Neural cell (in vitro differentiated cells): ENCODE data around the gene KRT12. TPM values are rescaled to one million over a fixed set of nuclear protein-coding genes. Genes with fewer than 3 reads are reported as not detected.

Experiments used
- H2AFZ ChIP-seq: fragments of 200-600, 300-800 bp; sonication (generic), shearing (Covaris generic); 2 replicates; pipeline ENCODE4 v1.6.0; 2014; ENCODE audit warnings: low read depth, mild to moderate bottlenecking, antibody characterized with exemption, low read length, moderate library complexity
- H3F3A ChIP-seq: fragments of 200-600 bp; shearing (Covaris generic); 2 replicates; pipeline ENCODE4 v1.6.1; 2016; ENCODE audit warnings: mild to moderate bottlenecking, moderate library complexity, mixed read lengths, antibody characterized with exemption, low read length; ENCODE audit not compliant: insufficient read depth, poor library complexity, severe bottlenecking
- H3K27ac ChIP-seq: fragments of 200-600, 300-800 bp; sonication (generic), shearing (Covaris generic); 2 replicates; pipeline ENCODE4 v1.5.1; 2014; ENCODE audit warnings: mild to moderate bottlenecking, low read length, moderate library complexity
- H3K27me3 ChIP-seq: fragments of 300-800, 200-600 bp; sonication (generic), shearing (Covaris generic); 2 replicates; pipeline ENCODE4 v1.6.0; 2014; ENCODE audit warnings: mild to moderate bottlenecking, low read depth, low read length, moderate library complexity; ENCODE audit not compliant: insufficient read depth
- H3K36me3 ChIP-seq: fragments of 300-800, 200-600 bp; sonication (generic), shearing (Covaris generic); 2 replicates; pipeline ENCODE4 v1.5.1; 2014; ENCODE audit warnings: mild to moderate bottlenecking, antibody characterized with exemption, low read length, moderate library complexity; ENCODE audit not compliant: insufficient read depth
- H3K4me2 ChIP-seq: fragments of 300-800, 200-600 bp; sonication (generic), shearing (Covaris generic); 2 replicates; pipeline ENCODE4 v1.6.0; 2014; ENCODE audit warnings: mild to moderate bottlenecking, low read length
- H3K4me3 ChIP-seq: fragments of 300-800, 200-600 bp; sonication (generic), shearing (Covaris generic); 2 replicates; pipeline ENCODE4 v1.5.1; 2014; ENCODE audit warnings: mild to moderate bottlenecking, low read length, moderate library complexity
- H3K79me2 ChIP-seq: fragments of 200-600 bp; shearing (Covaris generic); replicated peaks from 2 replicates; pipeline ENCODE4 v1.6.0; 2014; ENCODE audit warnings: mild to moderate bottlenecking, low read length, moderate library complexity; ENCODE audit not compliant: insufficient read depth
- H3K9ac ChIP-seq: fragments of 300-800, 200-600 bp; sonication (generic), shearing (Covaris generic); 2 replicates; pipeline ENCODE4 v1.6.1; 2016; ENCODE audit warnings: mild to moderate bottlenecking, low read length, mixed read lengths
- H3K9me2 ChIP-seq: fragments of 200-600 bp; shearing (Covaris generic); 2 replicates; pipeline ENCODE4 v1.6.1; 2016; ENCODE audit warnings: mild to moderate bottlenecking, low read length, mixed read lengths; ENCODE audit not compliant: insufficient read depth
- H3K9me3 ChIP-seq: fragments of 200-600, 300-800 bp; sonication (generic), shearing (Covaris generic); 2 replicates; pipeline ENCODE4 v1.6.1; 2016; ENCODE audit warnings: mild to moderate bottlenecking, mixed run types, low read length, moderate library complexity, mixed read lengths
- H4K20me1 ChIP-seq: fragments of 200-600 bp; shearing (Covaris generic); 2 replicates; pipeline ENCODE4 v1.6.1; 2016; ENCODE audit warnings: mild to moderate bottlenecking, mixed run types; ENCODE audit not compliant: insufficient read depth
- EP300 ChIP-seq: fragments of 450-650 bp; conservative IDR thresholded peaks from 2 replicates; pipeline ENCODE4 v1.6.1; 2014; ENCODE audit warnings: antibody characterized with exemption, mild to moderate bottlenecking, moderate library complexity; ENCODE audit not compliant: poor library complexity, severe bottlenecking
- EZH2 ChIP-seq: fragments of 200-600, 300-800 bp; shearing (Covaris generic), sonication (generic); IDR thresholded peaks from 2 replicates; pipeline ENCODE4 v1.6.1; 2014; ENCODE audit warnings: antibody characterized with exemption, low read length, borderline replicate concordance, mild to moderate bottlenecking; ENCODE audit not compliant: insufficient read depth, poor library complexity, severe bottlenecking
- MXI1 ChIP-seq: fragments of 450-650 bp; conservative IDR thresholded peaks from 2 replicates; pipeline ENCODE4 v1.6.1; 2014; ENCODE audit warnings: antibody characterized with exemption, mild to moderate bottlenecking; ENCODE audit not compliant: poor library complexity, severe bottlenecking
- POLR2AphosphoS5 ChIP-seq: IDR thresholded peaks from 2 replicates; pipeline ENCODE4 v1.6.1; 2012
- RAD21 ChIP-seq: fragments of 450-650 bp; conservative IDR thresholded peaks from 2 replicates; pipeline ENCODE4 v1.6.1; 2014; ENCODE audit warnings: antibody characterized with exemption, mild to moderate bottlenecking, moderate library complexity
- SMC3 ChIP-seq: fragments of 450-650 bp; conservative IDR thresholded peaks from 2 replicates; pipeline ENCODE4 v1.6.1; 2014; ENCODE audit warnings: antibody characterized with exemption, mild to moderate bottlenecking, moderate library complexity; ENCODE audit not compliant: poor library complexity
- TAF1 ChIP-seq: IDR thresholded peaks from 2 replicates; pipeline ENCODE4 v1.6.1; 2012; ENCODE audit warnings: low read depth
- polyA plus RNA-seq: library from polyadenylated mRNA; depleted of rRNA; stranded (reverse); fragments of >200 nt; gene quantifications from 2 replicates; pipeline ENCODE4 v1.2.3, GENCODE V29; 2014
- TF ChIP-seq, protein P1 (sequence below): IDR thresholded peaks from 2 replicates; pipeline ENCODE4 v1.6.1; 2012; ENCODE audit warnings: borderline replicate concordance
- TF ChIP-seq, protein P2 (sequence below): fragments of 450-650 bp; IDR thresholded peaks from 2 replicates; pipeline ENCODE4 v1.5.1; 2014; ENCODE audit warnings: antibody characterized with exemption, mild to moderate bottlenecking, moderate library complexity; ENCODE audit not compliant: poor library complexity, severe bottlenecking

KRT12 gene
- polyA plus RNA-seq, 1 donor from 2014 or later = not detected

DNA sequence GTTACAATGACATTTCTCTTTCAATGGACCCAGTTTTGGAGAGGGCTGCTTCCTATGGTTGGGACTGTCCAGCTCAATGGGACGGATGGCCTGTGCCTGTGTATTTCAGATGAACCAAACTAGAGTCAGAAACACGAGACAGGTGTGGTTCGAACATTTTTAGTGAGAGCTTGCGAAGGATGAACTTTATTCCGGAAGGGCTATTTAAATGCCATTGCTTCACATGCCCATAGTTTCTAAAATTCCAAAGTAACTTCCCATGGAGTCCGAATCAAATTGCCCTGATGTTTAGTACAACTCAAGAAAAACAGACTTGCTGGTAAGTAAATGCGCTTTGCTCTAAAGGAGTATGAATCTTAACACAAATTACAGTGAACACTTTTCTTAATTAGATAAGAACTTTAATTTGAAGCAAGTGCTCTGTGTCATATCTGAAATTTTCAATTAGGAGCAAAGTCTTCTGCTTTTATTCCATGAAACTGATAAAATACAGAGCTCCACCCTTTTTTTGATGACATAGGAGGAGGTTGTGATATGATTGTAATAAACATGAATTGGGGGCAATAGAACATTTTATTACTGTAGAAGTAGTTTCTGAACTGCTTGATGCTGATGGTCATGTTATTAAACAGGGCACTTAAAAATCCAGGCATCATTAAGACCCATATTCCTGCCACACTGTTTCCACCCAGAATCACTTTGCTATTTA lies 16.8 kb upstream of the KRT12 start:
- H3F3A ChIP-seq = no peaks in the 10 kb centered on the region
- H3K36me3 ChIP-seq = no peaks in the 10 kb centered on the region
- H3K27me3 ChIP-seq = no peaks in the 10 kb centered on the region
- H3K9me3 ChIP-seq = no peaks in the 10 kb centered on the region
- no peaks in the 10 kb centered on the region for H3K79me2 ChIP-seq
- TF ChIP-seq, protein P1, sequence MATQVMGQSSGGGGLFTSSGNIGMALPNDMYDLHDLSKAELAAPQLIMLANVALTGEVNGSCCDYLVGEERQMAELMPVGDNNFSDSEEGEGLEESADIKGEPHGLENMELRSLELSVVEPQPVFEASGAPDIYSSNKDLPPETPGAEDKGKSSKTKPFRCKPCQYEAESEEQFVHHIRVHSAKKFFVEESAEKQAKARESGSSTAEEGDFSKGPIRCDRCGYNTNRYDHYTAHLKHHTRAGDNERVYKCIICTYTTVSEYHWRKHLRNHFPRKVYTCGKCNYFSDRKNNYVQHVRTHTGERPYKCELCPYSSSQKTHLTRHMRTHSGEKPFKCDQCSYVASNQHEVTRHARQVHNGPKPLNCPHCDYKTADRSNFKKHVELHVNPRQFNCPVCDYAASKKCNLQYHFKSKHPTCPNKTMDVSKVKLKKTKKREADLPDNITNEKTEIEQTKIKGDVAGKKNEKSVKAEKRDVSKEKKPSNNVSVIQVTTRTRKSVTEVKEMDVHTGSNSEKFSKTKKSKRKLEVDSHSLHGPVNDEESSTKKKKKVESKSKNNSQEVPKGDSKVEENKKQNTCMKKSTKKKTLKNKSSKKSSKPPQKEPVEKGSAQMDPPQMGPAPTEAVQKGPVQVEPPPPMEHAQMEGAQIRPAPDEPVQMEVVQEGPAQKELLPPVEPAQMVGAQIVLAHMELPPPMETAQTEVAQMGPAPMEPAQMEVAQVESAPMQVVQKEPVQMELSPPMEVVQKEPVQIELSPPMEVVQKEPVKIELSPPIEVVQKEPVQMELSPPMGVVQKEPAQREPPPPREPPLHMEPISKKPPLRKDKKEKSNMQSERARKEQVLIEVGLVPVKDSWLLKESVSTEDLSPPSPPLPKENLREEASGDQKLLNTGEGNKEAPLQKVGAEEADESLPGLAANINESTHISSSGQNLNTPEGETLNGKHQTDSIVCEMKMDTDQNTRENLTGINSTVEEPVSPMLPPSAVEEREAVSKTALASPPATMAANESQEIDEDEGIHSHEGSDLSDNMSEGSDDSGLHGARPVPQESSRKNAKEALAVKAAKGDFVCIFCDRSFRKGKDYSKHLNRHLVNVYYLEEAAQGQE = no peak
- TF ChIP-seq, protein P2, sequence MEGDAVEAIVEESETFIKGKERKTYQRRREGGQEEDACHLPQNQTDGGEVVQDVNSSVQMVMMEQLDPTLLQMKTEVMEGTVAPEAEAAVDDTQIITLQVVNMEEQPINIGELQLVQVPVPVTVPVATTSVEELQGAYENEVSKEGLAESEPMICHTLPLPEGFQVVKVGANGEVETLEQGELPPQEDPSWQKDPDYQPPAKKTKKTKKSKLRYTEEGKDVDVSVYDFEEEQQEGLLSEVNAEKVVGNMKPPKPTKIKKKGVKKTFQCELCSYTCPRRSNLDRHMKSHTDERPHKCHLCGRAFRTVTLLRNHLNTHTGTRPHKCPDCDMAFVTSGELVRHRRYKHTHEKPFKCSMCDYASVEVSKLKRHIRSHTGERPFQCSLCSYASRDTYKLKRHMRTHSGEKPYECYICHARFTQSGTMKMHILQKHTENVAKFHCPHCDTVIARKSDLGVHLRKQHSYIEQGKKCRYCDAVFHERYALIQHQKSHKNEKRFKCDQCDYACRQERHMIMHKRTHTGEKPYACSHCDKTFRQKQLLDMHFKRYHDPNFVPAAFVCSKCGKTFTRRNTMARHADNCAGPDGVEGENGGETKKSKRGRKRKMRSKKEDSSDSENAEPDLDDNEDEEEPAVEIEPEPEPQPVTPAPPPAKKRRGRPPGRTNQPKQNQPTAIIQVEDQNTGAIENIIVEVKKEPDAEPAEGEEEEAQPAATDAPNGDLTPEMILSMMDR = no peak
- TF ChIP-seq MXI1 (no peak), SMC3 (no peak), POLR2AphosphoS5 (no peak), TAF1 (no peak), EZH2 (no peak)
- no peak overlapping the region for H3K4me2 ChIP-seq
- H3K4me3 ChIP-seq = no peak overlapping the region
- no peak overlapping the region for H3K27ac ChIP-seq
- H4K20me1 ChIP-seq = no peaks in the 10 kb centered on the region
- no peak overlapping the region for H2AFZ ChIP-seq
- H3K9ac ChIP-seq = no peak overlapping the region
- H3K9me2 ChIP-seq = no peaks in the 10 kb centered on the region

DNA sequence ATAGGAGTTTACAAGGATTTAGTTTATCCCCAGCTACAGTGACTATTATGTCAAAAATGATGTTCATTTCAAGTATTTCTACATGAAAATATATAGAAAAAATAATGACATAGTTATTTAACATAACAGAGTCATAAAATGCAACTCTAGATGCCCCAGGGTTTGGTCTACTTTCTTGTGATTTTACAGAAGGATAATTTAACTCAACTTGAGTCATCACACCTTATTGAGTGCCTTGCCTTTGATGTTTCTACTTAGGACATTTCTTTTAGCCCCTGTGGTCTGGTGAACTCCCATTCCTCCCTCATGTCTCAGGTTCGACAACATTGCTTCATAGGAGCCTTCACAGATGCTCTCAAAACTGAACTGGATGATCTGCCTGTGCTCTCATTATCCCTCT lies 16.0 kb upstream of the KRT12 start:
- Histone ChIP-seq H3K27ac (no peak overlapping the region), H3K9ac (no peak overlapping the region), H3K4me3 (no peak overlapping the region), H3K36me3 (no peaks in the 10 kb centered on the region), H3K79me2 (no peaks in the 10 kb centered on the region), H3K9me3 (no peaks in the 10 kb centered on the region), H4K20me1 (no peaks in the 10 kb centered on the region), H3K27me3 (no peaks in the 10 kb centered on the region), H3F3A (no peaks in the 10 kb centered on the region), H3K9me2 (no peaks in the 10 kb centered on the region), H3K4me2 (no peak overlapping the region), H2AFZ (no peak overlapping the region)
- TF ChIP-seq POLR2AphosphoS5 = no peak
- TF ChIP-seq, protein P2 = no peak
- no peak for TF ChIP-seq SMC3
- no peak for TF ChIP-seq EZH2
- no peak for TF ChIP-seq TAF1
- TF ChIP-seq, protein P1 = no peak
- no peak for TF ChIP-seq RAD21
- no peak for TF ChIP-seq MXI1
- TF ChIP-seq EP300 = no peak
